Jurkat, Clone E6-1 (cell line): Measurements from ENCODE around the gene TMEM154. TPM values are rescaled to one million over a fixed set of nuclear protein-coding genes. Genes with fewer than 3 reads are reported as not detected.
A peak's percentile ranks its signal among the peaks of the same experiment; 100 is the strongest.

Experiments
- DNase-seq: peaks from one replicate; pipeline ENCODE4 v3.0.0-alpha.2; 2011; ENCODE audit warnings: low read depth, low spot score
- H3K4me3 ChIP-seq: 2 replicates; pipeline ENCODE4 v1.5.1; 2011; ENCODE audit warnings: mild to moderate bottlenecking, low read length, control low read depth, moderate library complexity
- polyA plus RNA-seq: library from polyadenylated mRNA; unstranded; fragments of >200 nt; gene quantifications from one replicate; pipeline ENCODE4 v1.2.1, GENCODE V29; 2012; ENCODE audit warnings: missing spikeins; ENCODE audit not compliant: insufficient read length, insufficient read depth

TMEM154 gene, protein sequence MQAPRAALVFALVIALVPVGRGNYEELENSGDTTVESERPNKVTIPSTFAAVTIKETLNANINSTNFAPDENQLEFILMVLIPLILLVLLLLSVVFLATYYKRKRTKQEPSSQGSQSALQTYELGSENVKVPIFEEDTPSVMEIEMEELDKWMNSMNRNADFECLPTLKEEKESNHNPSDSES
- polyA plus RNA-seq, result 6.2 TPM

DNA sequence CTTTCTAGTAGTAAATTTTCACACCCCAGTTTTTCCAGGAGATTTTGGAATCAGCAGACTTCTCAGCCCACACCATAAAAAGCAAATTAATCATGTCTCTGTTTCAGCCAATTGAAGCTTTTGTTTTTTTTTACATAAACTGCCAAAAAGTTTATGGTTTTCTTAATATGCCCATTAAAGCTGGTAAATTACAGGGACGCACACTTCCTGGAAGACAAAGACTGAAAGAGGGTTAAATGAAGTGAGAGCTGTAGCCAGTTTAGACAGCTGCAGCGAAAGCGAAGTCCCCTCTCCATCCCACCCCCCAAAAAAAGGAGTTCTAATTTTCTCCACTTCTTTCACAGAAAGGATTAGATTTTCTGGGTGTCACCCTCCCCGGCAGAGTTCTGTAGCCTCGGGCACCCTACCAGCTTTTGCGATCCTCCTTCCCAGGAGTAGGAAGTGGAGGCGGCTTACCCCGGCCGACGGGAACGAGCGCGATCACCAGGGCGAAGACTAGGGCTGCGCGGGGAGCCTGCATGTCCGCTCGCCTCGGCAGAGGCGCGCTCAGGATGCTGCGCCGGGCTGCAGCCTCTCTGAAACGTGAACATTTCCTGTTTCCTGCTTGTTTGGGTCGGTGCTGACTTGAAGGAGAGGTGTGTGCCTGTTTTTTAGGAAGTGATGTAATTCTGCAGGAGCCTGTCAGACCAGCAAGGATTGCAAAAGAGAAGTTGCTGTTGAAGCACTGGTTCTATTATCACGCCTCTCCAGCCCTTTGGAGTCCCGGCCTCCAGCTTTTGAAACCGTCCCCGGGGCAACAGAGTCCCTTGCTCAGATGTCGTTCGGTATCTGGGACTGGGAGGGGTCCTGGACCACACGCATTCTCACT, at the start of gene TMEM154:
Gene TMEM154, minus strand, starts transcription at position 584 of the 868 bp plus-strand sequence. Its CDS starts 64 bp downstream, at position 520.
- peak; percentile 79 for DNase-seq
- peak within 1 kb of the TSS; percentile 75 for H3K4me3 ChIP-seq

DNA sequence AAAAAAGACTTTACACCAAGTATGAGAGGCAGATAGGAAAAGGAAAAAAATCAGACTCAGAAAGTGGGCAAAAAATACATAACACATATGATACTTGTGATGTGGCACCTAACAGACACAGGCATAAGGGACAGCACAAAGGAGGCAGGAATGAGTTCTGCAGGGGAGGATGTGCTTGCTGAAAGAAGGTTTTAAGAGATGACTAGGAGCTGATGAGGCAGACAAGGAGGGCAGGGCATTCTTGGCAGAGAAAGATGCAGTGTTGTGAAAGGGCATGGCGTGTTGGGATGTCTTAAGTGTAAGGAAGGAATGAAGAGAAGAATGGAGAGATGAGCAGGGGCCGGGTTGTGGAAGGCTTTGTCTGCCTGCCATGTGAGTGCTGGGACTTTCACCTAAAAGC, 49.7 kb upstream of the TMEM154 start:
- no peak for DNase-seq
- H3K4me3 ChIP-seq, result no peak overlapping the region

DNA sequence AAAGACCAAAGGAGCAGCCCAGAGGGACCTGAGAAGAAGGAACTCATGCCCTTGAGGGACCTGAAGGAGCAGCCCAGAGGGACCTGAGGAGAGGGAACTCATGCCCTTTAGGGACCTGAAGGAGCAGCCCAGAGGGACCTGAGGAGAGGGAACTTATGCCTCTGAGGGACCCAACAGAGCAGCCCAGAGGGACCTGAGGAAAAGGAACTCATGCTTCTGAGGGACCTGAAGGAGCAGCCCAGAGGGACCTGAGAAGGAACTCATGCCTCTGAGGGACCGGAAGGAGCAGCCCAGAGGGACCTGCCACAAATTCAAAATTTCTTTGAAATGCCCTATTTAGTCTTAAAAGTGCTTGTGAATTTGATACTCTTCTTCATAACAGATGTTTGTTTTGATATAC, 48.5 kb upstream of the TMEM154 start:
- no peak overlapping the region for H3K4me3 ChIP-seq
- no peak for DNase-seq

DNA sequence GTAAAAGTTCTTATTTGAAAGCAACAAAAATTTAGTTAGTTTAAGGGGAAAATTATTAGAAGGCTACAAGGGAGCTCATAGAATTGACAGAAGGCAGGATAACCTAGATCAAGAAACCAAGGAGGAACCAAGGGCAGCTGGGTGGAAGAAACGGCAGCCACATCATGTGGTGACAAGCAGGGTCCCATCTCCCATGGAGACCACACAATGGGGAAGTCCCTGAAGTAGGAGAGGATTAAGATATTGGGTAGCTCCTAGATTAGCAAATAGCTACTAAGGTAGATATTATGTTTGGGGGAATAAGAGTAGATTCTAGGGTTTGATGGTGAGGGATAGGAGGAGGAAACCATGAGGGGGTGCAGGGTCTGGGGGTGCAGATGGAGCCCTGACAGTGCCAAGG, 48.0 kb upstream of the TMEM154 start:
- no peak overlapping the region for H3K4me3 ChIP-seq
- no peak for DNase-seq

- DNase-seq, result no peak
- no peak overlapping the region for H3K4me3 ChIP-seq
Measured at GRCh38 chr4:152724494-152724893, 44.7 kb upstream of the TMEM154 start.

DNA sequence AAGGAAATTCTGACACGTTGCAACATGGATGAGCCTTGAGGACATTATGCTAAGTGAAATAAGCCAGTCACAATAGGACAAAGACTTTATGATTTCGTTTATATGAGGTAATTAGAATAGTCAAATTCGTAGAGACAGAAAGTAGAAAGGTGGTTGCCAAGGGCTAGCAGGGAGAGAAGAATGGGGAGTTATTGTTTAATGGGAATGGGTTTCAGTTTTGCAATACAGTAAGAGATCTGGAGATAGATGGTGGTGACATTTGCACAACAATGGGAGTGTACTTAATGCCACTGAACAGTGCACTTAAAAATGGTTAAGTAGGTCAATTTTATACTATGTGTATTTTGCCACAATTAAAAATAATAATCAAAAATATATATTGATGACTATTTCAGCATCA, 43.4 kb upstream of the TMEM154 start:
- DNase-seq, result no peak
- H3K4me3 ChIP-seq, result no peak overlapping the region

DNA sequence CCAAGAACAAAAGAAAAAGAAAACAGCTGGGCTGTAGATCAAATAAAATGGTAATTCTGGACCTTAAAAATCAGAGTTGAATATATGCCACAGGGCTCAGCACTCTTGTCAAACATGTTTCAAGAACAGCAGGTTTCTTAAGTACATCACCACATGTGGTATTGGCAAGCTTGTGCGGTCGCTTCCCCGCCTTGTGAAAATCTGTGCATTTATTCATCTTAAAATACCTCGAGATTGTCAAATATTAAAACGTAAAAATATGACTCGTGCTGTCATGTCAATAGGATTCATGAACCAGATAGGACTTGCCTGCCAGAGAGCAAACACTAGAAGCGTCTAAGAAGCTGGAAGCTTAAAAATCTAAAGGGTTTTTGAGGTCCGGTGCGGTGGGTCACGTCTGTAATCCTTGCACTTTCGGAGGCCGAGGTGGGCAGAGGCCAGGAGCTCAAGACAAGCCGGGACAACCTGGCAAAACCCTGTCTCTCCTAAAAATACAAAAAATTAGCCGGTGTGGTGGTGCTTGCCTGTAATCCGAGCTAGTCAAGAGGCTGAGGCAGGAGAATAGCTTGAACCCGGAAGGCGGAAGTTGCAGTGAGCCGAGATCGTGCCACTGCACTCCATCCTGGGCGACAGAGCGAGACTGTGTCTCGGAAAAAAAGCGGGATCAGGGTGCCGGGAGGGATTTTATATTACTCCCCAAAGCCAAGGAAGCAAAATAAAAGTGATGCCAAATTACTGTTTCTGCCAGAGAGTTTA, 40.2 kb upstream of the TMEM154 start:
- no peak overlapping the region for H3K4me3 ChIP-seq
- no peak for DNase-seq

DNA sequence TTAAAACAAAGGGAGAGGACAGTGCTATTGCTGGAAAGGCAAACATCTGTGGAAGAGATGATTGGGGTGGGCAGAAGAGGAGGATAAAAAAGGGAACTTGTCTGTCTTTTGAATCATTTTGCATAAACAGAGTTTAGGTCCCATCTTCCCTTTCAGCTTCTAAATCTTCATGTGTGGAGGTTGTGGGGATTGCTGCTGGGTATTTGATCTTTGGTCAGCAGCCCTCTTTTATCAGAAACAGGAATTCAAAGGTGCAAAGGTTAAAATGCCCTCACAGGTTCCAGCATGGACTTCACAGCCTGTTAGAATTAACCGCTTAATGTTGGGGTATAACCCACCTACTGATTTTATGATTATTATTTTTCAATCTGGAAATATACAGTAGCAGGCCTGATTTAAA, 39.5 kb upstream of the TMEM154 start:
- no peak for DNase-seq
- H3K4me3 ChIP-seq, result no peak overlapping the region

DNA sequence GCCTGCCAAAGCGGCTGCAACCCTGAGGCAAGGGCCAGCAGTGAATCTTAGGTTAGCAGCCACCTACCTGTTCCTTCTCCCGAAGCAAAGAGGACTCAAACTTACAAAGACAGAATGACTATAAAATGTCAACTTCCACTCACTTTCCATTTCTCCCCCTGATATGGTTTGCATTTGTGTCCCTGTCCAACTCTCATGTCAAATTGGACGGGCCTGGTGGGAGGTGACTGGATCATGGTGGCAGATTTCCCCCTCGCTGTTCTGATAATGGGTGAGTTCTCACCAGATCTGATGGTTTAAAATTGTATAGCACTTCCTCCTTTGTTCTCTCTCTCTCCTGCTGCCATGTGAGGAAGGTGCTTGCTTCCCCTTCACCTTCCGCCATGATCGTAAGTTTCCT, 35.3 kb upstream of the TMEM154 start:
- DNase-seq, result no peak
- H3K4me3 ChIP-seq, result no peak overlapping the region

DNA sequence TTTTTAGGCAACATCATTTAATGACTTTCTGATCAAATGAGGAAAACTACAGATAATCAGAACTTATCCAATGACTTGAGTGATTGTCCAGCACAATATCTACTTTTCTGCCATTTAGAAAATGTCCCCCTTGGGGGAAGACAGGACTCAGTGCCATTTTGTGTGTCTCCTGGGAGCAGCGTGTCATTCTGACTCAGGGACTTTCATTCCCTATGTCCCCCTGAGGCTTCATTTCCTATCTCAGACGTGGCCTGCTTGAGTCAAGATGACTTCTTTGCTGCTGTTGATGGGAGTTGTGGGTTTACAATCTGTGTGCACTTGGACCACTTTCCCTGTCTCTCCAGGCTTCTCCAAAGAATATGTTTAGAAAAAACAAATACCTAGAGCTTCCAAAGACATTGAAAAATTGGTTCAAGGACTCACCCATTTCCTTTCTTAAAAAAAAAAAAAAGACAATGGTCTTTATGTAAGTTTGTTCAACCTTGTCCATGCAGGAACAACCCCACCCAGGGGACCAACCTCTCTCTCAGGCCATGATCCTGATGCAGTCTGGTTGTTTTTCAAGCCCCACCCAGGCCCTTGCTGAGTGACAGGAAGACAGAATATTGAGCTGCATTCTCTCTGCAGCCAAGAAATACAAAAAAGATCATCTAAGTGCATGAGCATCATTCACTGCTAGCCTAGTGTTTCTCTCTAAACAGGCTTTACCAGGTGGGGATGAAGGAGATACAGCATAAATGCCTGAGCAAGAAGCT, 34.3 kb upstream of the TMEM154 start:
- no peak overlapping the region for H3K4me3 ChIP-seq
- no peak for DNase-seq

DNA sequence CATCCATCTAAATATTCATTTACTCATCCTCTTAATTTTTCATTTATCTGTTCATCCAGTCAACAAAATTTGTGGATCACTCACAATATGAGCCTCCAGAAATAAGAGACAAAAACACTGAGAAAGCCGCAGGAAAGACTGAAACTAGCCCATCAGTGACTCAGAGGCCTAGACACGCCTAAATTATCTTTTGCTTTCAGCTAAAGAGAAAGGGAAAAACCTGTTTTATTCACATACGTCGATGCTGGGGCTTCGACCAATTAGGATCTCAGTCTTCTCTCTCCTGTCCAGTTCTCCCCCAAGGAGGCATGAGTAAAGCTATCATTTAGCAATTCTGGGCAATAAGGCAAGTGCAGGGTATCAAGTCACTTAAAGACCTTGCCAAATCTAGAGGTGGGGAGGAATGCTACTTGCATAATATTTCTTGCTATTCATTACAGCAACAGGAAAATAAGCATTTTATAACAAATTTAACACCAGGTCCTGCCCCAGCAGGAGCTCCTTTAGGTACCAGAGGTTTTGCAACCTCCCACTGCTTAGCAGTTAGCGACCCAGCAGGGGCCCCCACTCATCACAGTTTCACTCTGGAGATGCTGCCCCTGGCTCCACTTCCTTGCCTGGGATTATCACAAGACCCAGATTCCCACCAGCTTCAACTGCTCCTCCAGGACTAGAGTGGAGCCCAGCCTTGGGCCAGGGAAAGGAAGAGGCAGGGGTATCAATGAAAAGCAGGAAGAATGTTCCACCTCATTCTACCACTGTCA, 30.1 kb upstream of the TMEM154 start:
- H3K4me3 ChIP-seq, result no peak overlapping the region
- no peak for DNase-seq

DNA sequence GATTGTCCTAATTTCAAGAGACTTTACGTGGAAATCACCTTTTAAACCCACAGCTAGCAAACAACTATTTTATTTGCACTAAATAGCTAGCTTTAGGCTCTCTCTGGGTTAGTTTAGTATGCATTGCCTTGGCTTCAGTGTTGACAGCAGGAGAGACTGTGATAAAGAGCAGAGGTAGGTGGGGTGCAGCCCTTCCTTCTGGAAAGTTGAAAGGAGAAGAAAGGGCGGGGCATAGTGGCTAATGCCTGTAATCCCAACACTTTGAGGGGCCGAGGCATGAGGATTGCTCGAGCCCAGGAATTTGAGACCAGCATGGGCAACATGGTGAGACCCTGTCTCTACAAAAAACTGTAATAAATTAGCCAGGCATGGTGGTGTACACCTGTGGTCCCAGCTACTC, 29.0 kb upstream of the TMEM154 start:
- no peak for DNase-seq
- no peak overlapping the region for H3K4me3 ChIP-seq

DNA sequence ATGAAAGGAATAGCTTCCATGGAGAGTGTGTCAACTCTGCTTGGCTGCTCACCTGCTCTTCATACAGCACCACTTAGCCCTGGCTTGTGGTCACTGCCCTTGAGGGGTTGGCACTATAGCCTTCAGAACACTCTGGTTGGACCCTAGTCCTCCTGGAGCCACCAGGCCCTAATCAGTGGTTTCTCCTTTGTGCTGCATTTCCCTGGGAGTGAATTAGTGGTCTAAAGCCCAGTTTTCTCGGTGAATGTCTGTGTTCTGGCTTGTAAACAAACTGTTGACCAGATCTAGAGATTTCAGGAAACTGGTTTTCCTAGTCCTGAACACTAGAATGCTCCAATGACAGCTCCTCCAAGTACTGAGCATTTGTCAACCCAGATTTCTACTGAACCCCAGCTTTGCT, 28.6 kb upstream of the TMEM154 start:
- DNase-seq, result no peak
- H3K4me3 ChIP-seq, result no peak overlapping the region

DNA sequence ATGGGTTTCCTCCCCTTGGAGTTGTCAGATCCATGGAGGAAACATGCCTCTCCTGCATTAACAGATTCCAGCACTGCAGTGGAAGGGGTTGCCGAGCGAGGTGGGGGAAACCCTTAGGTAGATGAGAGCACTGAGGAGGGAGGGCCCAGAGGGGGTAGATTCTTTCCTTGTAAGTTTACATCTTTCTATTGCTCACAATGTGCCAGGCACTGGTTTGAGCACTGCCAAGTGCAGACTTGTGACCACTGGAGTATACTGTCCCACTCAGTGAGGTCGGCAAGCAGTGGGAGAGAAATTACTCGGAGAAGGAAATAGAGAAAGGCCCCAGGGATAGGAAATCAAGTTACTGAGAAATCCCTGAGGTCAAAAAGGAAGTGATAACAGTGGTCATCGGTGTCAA, 27.8 kb upstream of the TMEM154 start:
- no peak for DNase-seq
- H3K4me3 ChIP-seq, result no peak overlapping the region

GRCh38 chr4:152705903-152706302, 26.1 kb upstream of the TMEM154 start:
- no peak for DNase-seq
- no peak overlapping the region for H3K4me3 ChIP-seq

DNA sequence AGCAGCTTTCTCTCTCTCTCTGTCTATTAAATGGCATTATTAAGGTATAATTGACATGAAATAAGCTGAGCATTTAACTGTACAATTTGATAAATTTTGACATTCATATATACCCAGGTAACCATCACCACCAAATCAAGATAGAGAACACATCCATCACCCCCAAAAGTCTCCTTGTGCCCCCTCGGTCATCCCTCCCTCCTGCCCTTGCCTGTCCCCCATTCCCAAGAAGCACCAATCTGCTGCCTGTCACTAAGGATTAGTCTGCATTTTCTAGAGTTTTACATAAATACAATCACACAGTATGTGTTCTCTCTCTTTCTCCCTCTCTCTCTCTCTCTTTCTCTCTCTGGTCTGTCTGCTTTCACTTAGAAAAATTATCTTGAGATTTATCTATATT, 25.0 kb upstream of the TMEM154 start:
- H3K4me3 ChIP-seq, result no peak overlapping the region
- no peak for DNase-seq

- DNase-seq, result no peak
- H3K4me3 ChIP-seq, result no peak overlapping the region
Measured at GRCh38 chr4:152700151-152700550, 20.4 kb upstream of the TMEM154 start.

GRCh38 chr4:152699313-152699712, 19.5 kb upstream of the TMEM154 start:
- no peak overlapping the region for H3K4me3 ChIP-seq
- DNase-seq, result no peak

GRCh38 chr4:152698089-152698499, 18.3 kb upstream of the TMEM154 start:
- DNase-seq, result no peak
- no peak overlapping the region for H3K4me3 ChIP-seq
